Heart left ventricle (tissue), 16 donors: ENCODE measurements around the gene RBM46. TPM values are rescaled to one million over a fixed set of nuclear protein-coding genes. Genes with fewer than 3 reads are reported as not detected.

ENCODE experiments used
- ATAC-seq, 4 donors: fragments of 200-7000 bp; cut with Tn5 transposase; one replicate each; pipeline ENCODE4 v1.9.1; 2020 to 2022; ENCODE audit warnings: moderate library complexity in 4 of 4, mild to moderate bottlenecking in 3 of 4, moderate number of reproducible peaks in 1 of 4
- DNase-seq, 5 donors: peaks; one replicate each; pipeline ENCODE4 v3.0.0-alpha.2; 2020
- H3K27ac ChIP-seq, 12 donors: fragments of 200-600 bp; sonication (generic) in 4 of 12; one replicate each; pipeline versions ENCODE4 v1.5.0 to v1.8.0; 2016 to 2022; ENCODE audit warnings: mild to moderate bottlenecking in 2 of 12
- H3K27me3 ChIP-seq, 9 donors: fragments of 200-600 bp; sonication (generic) in 2 of 9; one replicate each; pipeline versions ENCODE4 v1.5.1 to v1.8.0; 2016 to 2022; ENCODE audit warnings: mild to moderate bottlenecking in 3 of 9
- H3K36me3 ChIP-seq, 9 donors: fragments of 200-600 bp; sonication (generic) in 2 of 9; one replicate each; pipeline versions ENCODE4 v1.5.0 to v1.8.0; 2018 to 2022; ENCODE audit warnings: mild to moderate bottlenecking in 2 of 9
- H3K4me1 ChIP-seq, 12 donors: fragments of 200-600 bp; sonication (generic) in 4 of 12; one replicate each; pipeline versions ENCODE4 v1.5.0 to v1.8.0; 2016 to 2022; ENCODE audit warnings: mild to moderate bottlenecking in 3 of 12
- H3K4me3 ChIP-seq, 12 donors: fragments of 200-600 bp; sonication (generic) in 4 of 12; one replicate each; pipeline versions ENCODE4 v1.5.0 to v1.8.0; 2017 to 2022; ENCODE audit warnings: mild to moderate bottlenecking in 9 of 12, moderate library complexity in 4 of 12
- H3K9me3 ChIP-seq, 12 donors: fragments of 200-600 bp; sonication (generic) in 4 of 12; one replicate each; pipeline versions ENCODE4 v1.5.0 to v1.8.0; 2016 to 2022; ENCODE audit warnings: mild to moderate bottlenecking in 1 of 12
- POLR2A ChIP-seq, 2 donors: fragments of 450-650 bp; IDR thresholded peaks; one replicate each; pipeline ENCODE4 v1.6.1; 2017; ENCODE audit warnings: antibody characterized with exemption in 2 of 2, mild to moderate bottlenecking in 2 of 2, moderate library complexity in 2 of 2
- WGBS, 4 donors: extraction: QIAGEN DNeasy Blood & Tissue Kit in 2 of 4; methylation state at CpG; one replicate each; pipeline versions ENCODE4 v1.1.5 to v1.1.7; 2013 to 2018; 5-methylcytosine and 5-hydroxymethylcytosine counted together
- intact Hi-C, 10 donors: fragments of 100-400 bp; cut with DNase I; formaldehyde crosslinking; loops; one replicate each; pipeline versions ENCODE4 v1.11.1 to v1.14.2; 2022
- polyA plus RNA-seq, 2 donors: library from polyadenylated mRNA; stranded (reverse); fragments of 200-250 nt; gene quantifications; one replicate each; pipeline ENCODE4 v1.2.3, GENCODE V29; 2013
- total RNA-seq, 9 donors: library from RNA; depleted of rRNA in 2 of 9; stranded (reverse); fragments of >200 nt in 2 of 9; fragmentation: NEBNext Ultra II Directional in 3 of 9; extraction: Animal tissue kit (Norgen Biotek cat#: 25700) in 3 of 9; gene quantifications; one replicate each; pipeline versions ENCODE4 v1.1.0 to v1.2.4, GENCODE V29; 2016 to 2023
- TF ChIP-seq, protein P1 (sequence below), 12 donors: fragments of 200-600 bp; sonication (generic) in 4 of 12; IDR thresholded peaks; one replicate each; pipeline versions ENCODE4 v1.5.0 to v1.8.0; 2018 to 2022; ENCODE audit warnings: antibody characterized with exemption in 12 of 12, mild to moderate bottlenecking in 5 of 12
- donor health status: ischemic (EF 13 %, LVEDD 7.1; RV severe dilation, severe dysfunction).
- donor health status: healthy with polysubstance abuse.
- donor health status: DM: no; HTN: yes; CAD: no.
- donor health status: DM: no; HTN: no; CAD: no.
- donor health status: ischemic (EF 25% LVEDD 6.9; RV normal size, moderate dysfunction).
- donor health status: ischemic (EF 25% LVEDD 5.7; RV mildly dilated, moderate dysfunction).
- donor health status: healthy.
- donor health status: DM: yes; HTN: yes; CAD: no.
- donor health status: ischemic (EF 35%, LVEDD 5.7; RV mildly dilated, moderate dysfunction).
- donor health status: nonischemic (EF 11% LVEDD 7.7; RV severe dilation, severe dysfunction).
- donor health status: DM: yes; HTN: yes; CAD: no.
- donor health status: PGD.
- donor health status: ischemic (EF 29% LVEDD 5.4; RV normal size, mild dysfunction).
- donor health status: nonischemic (EF 23%, LVEDD 6.1; RV moderate dilation, normal function).

The RBM46 gene
- total and polyA plus RNA-seq, 11 donors: 0.23 to 0.36 TPM; not detected in 9

DNA sequence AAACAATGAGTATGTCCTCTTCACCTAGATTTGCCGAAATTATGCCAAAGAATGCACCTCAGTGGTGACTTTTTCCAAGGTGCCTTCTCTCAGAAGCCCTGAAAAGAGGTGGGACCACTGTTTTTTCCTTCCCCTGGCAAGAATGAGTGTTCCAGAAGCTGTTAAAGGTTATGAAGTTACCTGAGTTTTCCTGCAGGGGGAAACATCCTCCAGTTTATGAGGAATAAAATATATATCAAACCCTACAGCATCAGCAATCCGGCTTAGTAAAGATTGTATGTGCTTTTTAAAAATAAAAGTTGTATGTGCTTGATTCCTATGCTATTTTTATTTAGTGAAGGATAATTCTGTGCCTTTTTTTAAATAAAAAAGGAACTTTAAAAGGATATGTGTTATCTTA, 73.3 kb downstream of the RBM46 start:
- no peak for ATAC-seq
- Histone ChIP-seq H3K36me3 (no peaks in the 10 kb centered on the region), H3K4me3 (no peak overlapping the region), H3K27me3 (no peaks in the 10 kb centered on the region), H3K9me3 (no peaks in the 10 kb centered on the region), H3K27ac (no peak overlapping the region), H3K4me1 (no peaks in the 10 kb centered on the region)
- WGBS, 4 donors: 40 to 65% (median 55%) methylated on average over 2 of the region's 2 CpGs
- DNase-seq: no peak
- intact Hi-C loops: loop anchor here in 1 of 10 donors (5.0 kb wide), 2 partner anchors 498 to 518 kb away; no protein-coding TSS in a partner anchor
- TF ChIP-seq, protein P1, sequence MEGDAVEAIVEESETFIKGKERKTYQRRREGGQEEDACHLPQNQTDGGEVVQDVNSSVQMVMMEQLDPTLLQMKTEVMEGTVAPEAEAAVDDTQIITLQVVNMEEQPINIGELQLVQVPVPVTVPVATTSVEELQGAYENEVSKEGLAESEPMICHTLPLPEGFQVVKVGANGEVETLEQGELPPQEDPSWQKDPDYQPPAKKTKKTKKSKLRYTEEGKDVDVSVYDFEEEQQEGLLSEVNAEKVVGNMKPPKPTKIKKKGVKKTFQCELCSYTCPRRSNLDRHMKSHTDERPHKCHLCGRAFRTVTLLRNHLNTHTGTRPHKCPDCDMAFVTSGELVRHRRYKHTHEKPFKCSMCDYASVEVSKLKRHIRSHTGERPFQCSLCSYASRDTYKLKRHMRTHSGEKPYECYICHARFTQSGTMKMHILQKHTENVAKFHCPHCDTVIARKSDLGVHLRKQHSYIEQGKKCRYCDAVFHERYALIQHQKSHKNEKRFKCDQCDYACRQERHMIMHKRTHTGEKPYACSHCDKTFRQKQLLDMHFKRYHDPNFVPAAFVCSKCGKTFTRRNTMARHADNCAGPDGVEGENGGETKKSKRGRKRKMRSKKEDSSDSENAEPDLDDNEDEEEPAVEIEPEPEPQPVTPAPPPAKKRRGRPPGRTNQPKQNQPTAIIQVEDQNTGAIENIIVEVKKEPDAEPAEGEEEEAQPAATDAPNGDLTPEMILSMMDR (IDR thresholded peaks at IDR 0.05): peak in 3 of 12 donors; percentile 5 to 19 (median 11)
- TF ChIP-seq POLR2A (IDR thresholded peaks at IDR 0.05): no peak

DNA sequence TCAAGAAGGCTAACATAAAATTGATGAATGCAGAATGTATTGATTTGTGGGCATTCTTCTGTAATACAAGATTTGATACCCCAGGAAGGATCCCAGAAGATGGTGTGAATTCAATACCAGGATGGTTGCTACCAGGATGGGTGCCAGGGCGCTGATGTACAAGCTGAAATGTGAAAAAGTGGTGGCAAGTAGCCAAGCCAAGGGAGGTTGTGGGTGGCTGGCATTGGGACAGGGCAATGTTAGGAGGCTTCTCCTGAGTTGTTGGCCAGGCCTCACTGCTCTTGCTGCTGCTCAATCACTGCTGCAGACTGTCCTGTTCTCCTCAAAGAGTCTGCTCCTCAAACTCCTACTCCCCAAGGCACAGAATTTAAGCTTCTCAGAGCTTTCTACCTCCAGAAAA, 77.1 kb downstream of the RBM46 start:
- intact Hi-C loops: no loop called here
- DNase-seq (no peak), ATAC-seq (no peak)
- Histone ChIP-seq H3K9me3 (peaks cover 0 to 12% (median 7%) of the 10 kb centered on the region in 12 donors), H3K27me3 (no peaks in the 10 kb centered on the region), H3K4me1 (no peaks in the 10 kb centered on the region), H3K27ac (no peak overlapping the region), H3K4me3 (no peak overlapping the region), H3K36me3 (no peaks in the 10 kb centered on the region)
- WGBS, 4 donors: 69 to 93% (median 86%) methylated on average over 1 of the region's 1 CpG
- TF ChIP-seq POLR2A (IDR thresholded peaks at IDR 0.05): no peak
- TF ChIP-seq, protein P1 (IDR thresholded peaks at IDR 0.05): no peak

DNA sequence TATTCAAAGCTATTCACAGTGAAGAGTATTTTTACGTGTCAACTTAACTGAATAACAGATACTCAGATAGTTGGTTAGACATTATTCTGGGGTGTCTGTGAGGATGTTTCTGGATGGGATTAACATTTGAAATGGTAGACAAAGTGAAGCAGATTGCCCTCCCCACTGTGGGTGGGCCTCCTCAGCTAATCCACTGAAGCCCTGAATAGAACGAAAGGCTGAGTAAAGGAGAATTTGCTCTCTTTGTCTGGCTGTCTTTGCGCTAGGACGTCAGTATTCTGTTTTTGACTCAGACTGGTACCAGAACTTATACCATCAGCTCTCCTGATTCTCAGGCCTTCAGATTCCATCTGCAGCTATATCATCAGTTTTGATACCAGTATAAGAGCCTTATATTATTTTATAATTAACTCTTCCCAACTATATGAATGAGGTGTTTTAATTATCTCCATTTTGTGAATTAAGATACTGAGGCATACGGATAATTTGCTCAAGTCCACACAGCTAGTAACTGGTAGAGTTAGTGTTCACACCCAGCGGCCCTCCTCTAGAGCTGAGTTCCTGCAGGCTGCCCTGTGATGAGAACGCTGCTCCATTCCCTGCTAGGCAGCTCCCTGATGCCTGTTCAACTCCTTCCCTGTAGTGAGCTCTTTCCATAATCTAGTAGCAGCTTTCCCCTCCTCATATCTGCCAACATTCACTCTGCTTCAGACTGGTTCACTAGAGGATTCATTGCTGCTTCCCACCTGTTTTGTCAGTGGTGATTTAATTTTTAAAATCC, 87.5 kb downstream of the RBM46 start:
- WGBS, 4 donors: 42 to 75% (median 56%) methylated on average over 7 of the region's 7 CpGs
- Histone ChIP-seq H3K4me1 (no peaks in the 10 kb centered on the region), H3K36me3 (no peaks in the 10 kb centered on the region), H3K9me3 (peaks cover 0 to 17% (median 4%) of the 10 kb centered on the region in 12 donors), H3K27ac (no peak overlapping the region), H3K27me3 (no peaks in the 10 kb centered on the region), H3K4me3 (no peak overlapping the region)
- DNase-seq: no peak
- ATAC-seq: no peak
- intact Hi-C loops: no loop called here
- TF ChIP-seq, protein P1 (IDR thresholded peaks at IDR 0.05): no peak
- TF ChIP-seq POLR2A (IDR thresholded peaks at IDR 0.05): no peak

DNA sequence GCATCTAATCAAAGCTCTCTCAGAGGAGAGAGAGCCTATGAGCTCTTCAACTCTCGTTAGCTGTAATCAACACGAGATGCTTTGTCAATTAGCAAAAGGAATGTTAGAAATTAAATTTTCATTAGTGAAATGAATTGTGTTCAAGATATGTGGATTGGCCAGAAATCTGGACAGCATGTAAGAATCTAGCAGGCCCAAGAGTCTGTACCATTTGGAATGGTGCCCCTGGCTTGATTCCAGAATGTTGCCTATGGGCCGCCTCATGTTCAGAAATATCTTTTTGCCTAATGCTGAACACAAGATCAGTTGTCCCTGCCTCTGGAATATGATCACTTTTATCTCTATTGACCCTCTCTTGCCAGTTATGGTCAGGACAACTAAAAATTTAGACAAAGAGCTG, 88.2 kb downstream of the RBM46 start:
- intact Hi-C loops: no loop called here
- no peak for ATAC-seq

More for the DNA sequence above, 88.2 kb downstream of the RBM46 start:
- no peaks in the 10 kb centered on the region for H3K27me3 ChIP-seq
- no peak overlapping the region for H3K27ac ChIP-seq
- peaks cover 0 to 18% (median 6%) of the 10 kb centered on the region in 12 donors for H3K9me3 ChIP-seq
- TF ChIP-seq, protein P1 (IDR thresholded peaks at IDR 0.05): no peak
- WGBS, 4 donors: 44 to 61% (median 51%) methylated on average over 3 of the region's 3 CpGs
- H3K4me1 ChIP-seq: no peaks in the 10 kb centered on the region
- no peaks in the 10 kb centered on the region for H3K36me3 ChIP-seq
- no peak for DNase-seq
- H3K4me3 ChIP-seq: no peak overlapping the region
